ENCODE measurements around the gene BLTP3B.

DNA sequence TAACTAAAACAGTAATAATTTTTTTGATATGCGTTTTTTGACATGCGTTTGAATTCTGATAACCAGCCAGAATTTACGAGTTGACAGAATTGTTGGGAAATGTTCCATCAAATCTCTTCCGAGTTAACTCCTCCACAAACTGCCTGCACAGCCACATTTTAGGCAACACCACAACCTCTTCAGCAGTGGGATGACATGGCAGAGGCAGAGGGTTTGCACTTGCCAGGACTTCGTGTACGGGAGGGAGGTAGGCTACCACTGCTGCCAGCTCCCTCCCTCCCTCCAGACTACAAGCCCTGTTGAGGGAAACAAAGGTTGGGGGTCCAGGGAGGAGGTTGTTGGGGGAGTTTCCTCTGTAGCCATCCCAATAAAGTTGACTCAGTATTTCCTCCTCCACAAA lies 43.4 kb upstream of the BLTP3B start:
- TF ChIP-seq POLR2AphosphoS5 (IDR thresholded peaks at IDR 0.05; ENCODE audit: borderline replicate concordance, low read depth, low read length) = no peak
- TF ChIP-seq EZH2 (IDR thresholded peaks at IDR 0.05) = no peak

Measured in SK-N-MC (cell line).